Measurements from ENCODE around the gene PLEKHA1. TPM values are rescaled to one million over a fixed set of nuclear protein-coding genes. Genes with fewer than 3 reads are reported as not detected.

The PLEKHA1 gene
- total and polyA plus RNA-seq, 2 donors from 2014 or later, result 19.5 to 168 TPM

- Histone ChIP-seq H3K27me3 (ENCODE audit: control insufficient read depth, insufficient read depth, low read length) (peaks cover 2% of the 10 kb centered on the region), H3K27ac (ENCODE audit: low read depth in 2 of 2, low read length in 2 of 2) (peak within 1 kb of the TSS in 1 of 2 donors; percentile 69), H3K9me3 (ENCODE audit: control insufficient read depth in 2 of 3, insufficient read depth in 1 of 3, low read length in 3 of 3) (no peaks in the 10 kb centered on the region), H3K36me3 (ENCODE audit: control insufficient read depth in 2 of 3, insufficient read depth in 3 of 3, low read length in 3 of 3) (no peaks in the 10 kb centered on the region), H3K9ac (ENCODE audit: low read length in 3 of 3) (peak within 1 kb of the TSS; percentile 52 to 61 (median 54)), H3K4me1 (ENCODE audit: control insufficient read depth in 2 of 3, insufficient read depth in 2 of 3, low read depth in 1 of 3, low read length in 3 of 3) (peaks cover 0 to 14% (median 0%) of the 10 kb centered on the region in 3 donors), H3K4me3 (ENCODE audit: low read length in 3 of 3) (peak within 1 kb of the TSS; percentile 66 to 82 (median 71))
- no peak for TF ChIP-seq CTCF (IDR thresholded peaks at IDR 0.05; ENCODE audit: borderline replicate concordance, extremely low read depth, insufficient read depth)
- FAIRE-seq, result no peak
- intact Hi-C loops (cut with DNase I), result no loop called here
- peak; percentile 70 to 92 (median 74) for DNase-seq
Observed at GRCh38 chr10:122461367-122461728, 86.8 kb downstream of the PLEKHA1 start, which contains the start of gene HTRA1. TSS of gene HTRA1 (plus strand) at chr10:122461553. CDS start at chr10:122461653, 100 bp downstream.

- DNase-seq, result peak in 3 of 5 donors; percentile 45 to 60 (median 46)
- H3K4me1 ChIP-seq (ENCODE audit: control insufficient read depth in 2 of 3, insufficient read depth in 2 of 3, low read depth in 1 of 3, low read length in 3 of 3), result peaks cover 0 to 14% (median 0%) of the 10 kb centered on the region in 3 donors
- FAIRE-seq, result no peak
- no peaks in the 10 kb centered on the region for H3K9me3 ChIP-seq (ENCODE audit: control insufficient read depth in 2 of 3, insufficient read depth in 1 of 3, low read length in 3 of 3)
- peak overlapping the region in 1 of 2 donors; percentile 69 for H3K27ac ChIP-seq (ENCODE audit: low read depth in 2 of 2, low read length in 2 of 2)
- peak overlapping the region; percentile 66 to 82 (median 71) for H3K4me3 ChIP-seq (ENCODE audit: low read length in 3 of 3)
- H3K9ac ChIP-seq (ENCODE audit: low read length in 3 of 3), result peak overlapping the region; percentile 52 to 61 (median 54)
- H3K27me3 ChIP-seq (ENCODE audit: control insufficient read depth, insufficient read depth, low read length), result peaks cover 2% of the 10 kb centered on the region
- intact Hi-C loops (cut with DNase I), result no loop called here
- no peaks in the 10 kb centered on the region for H3K36me3 ChIP-seq (ENCODE audit: control insufficient read depth in 2 of 3, insufficient read depth in 3 of 3, low read length in 3 of 3)
- no peak for TF ChIP-seq CTCF (IDR thresholded peaks at IDR 0.05; ENCODE audit: borderline replicate concordance, extremely low read depth, insufficient read depth)
Observed at GRCh38 chr10:122461729-122462532, 87.4 kb downstream of the PLEKHA1 start.

- DNase-seq (peak in 4 of 5 donors; percentile 39 to 83 (median 52)), FAIRE-seq (no peak)
- H3K9ac ChIP-seq (ENCODE audit: low read length in 3 of 3), result peak overlapping the region; percentile 52 to 61 (median 54)
- intact Hi-C loops (cut with DNase I), result no loop called here
- peaks cover 2% of the 10 kb centered on the region for H3K27me3 ChIP-seq (ENCODE audit: control insufficient read depth, insufficient read depth, low read length)
- no peaks in the 10 kb centered on the region for H3K36me3 ChIP-seq (ENCODE audit: control insufficient read depth in 2 of 3, insufficient read depth in 3 of 3, low read length in 3 of 3)
- H3K4me1 ChIP-seq (ENCODE audit: control insufficient read depth in 2 of 3, insufficient read depth in 2 of 3, low read depth in 1 of 3, low read length in 3 of 3), result peaks cover 0 to 14% (median 0%) of the 10 kb centered on the region in 3 donors
- TF ChIP-seq CTCF (IDR thresholded peaks at IDR 0.05; ENCODE audit: borderline replicate concordance, extremely low read depth, insufficient read depth), result no peak
- H3K9me3 ChIP-seq (ENCODE audit: control insufficient read depth in 2 of 3, insufficient read depth in 1 of 3, low read length in 3 of 3), result no peaks in the 10 kb centered on the region
- peak overlapping the region in 1 of 2 donors; percentile 69 for H3K27ac ChIP-seq (ENCODE audit: low read depth in 2 of 2, low read length in 2 of 2)
- peak overlapping the region; percentile 66 to 82 (median 71) for H3K4me3 ChIP-seq (ENCODE audit: low read length in 3 of 3)
Observed at GRCh38 chr10:122462533-122463465, 88.3 kb downstream of the PLEKHA1 start.
